Endothelial cell of umbilical vein (primary cell): ENCODE results near the gene PLEKHA8. TPM values are rescaled to one million over a fixed set of nuclear protein-coding genes. Genes with fewer than 3 reads are reported as not detected.

Experiments used
- BruUV-seq: library from RNA; stranded (reverse); fragments of 400-500 nt; replicated peaks from 2 replicates; lab custom pipeline; 2021; lab: Mats Ljungman, UMichigan
- CTCF ChIA-PET: fragments of 300-600, 350-600 bp; sonication (Branson Sonifier 250); formaldehyde crosslinking; loops from one replicate; lab custom pipeline; 2021; ENCODE audit warnings: antibody characterized with exemption, inconsistent platforms; lab: Charles Lee
- POLR2A ChIA-PET: fragments of 300-600, 350-600 bp; sonication (Branson Sonifier 250); formaldehyde crosslinking; loops from one replicate; lab custom pipeline; 2021; ENCODE audit warnings: antibody characterized with exemption, inconsistent platforms; lab: Charles Lee
- DNase-seq: peaks from one replicate; pipeline ENCODE4 v3.0.0-alpha.2; 2011; ENCODE audit warnings: low read depth, low spot score
- FAIRE-seq: peaks from 2 replicates; lab custom pipeline; 2011; peaks lifted over from hg19 to GRCh38; lab: Jason Lieb, UNC
- H2AFZ ChIP-seq: 2 replicates; pipeline ENCODE4 v1.6.0; 2012; ENCODE audit warnings: low read depth, low read length, control low read depth, inconsistent platforms
- H3K27ac ChIP-seq: 2 replicates; pipeline ENCODE4 v1.5.1; 2011; ENCODE audit warnings: low read depth, mild to moderate bottlenecking, control low read depth, low read length, moderate library complexity; ENCODE audit not compliant: insufficient read depth
- H3K27me3 ChIP-seq, 2 experiments: 2 replicates each; pipeline versions ENCODE4 v1.6.0 to v1.6.1; 2011; ENCODE audit warnings: low read length in 2 of 2, mixed read lengths in 1 of 2; ENCODE audit not compliant: control insufficient read depth in 2 of 2, insufficient read depth in 2 of 2
- H3K36me3 ChIP-seq, 2 experiments: 2 replicates in 1 of 2; 3 replicates in 1 of 2; pipeline ENCODE4 v1.5.1; 2011; ENCODE audit warnings: low read length in 2 of 2, mild to moderate bottlenecking in 1 of 2, moderate library complexity in 1 of 2; ENCODE audit not compliant: control insufficient read depth in 2 of 2, insufficient read depth in 2 of 2; ENCODE audit errors: extremely low read depth in 1 of 2
- H3K4me1 ChIP-seq: 3 replicates; pipeline ENCODE4 v1.5.1; 2011; ENCODE audit warnings: mild to moderate bottlenecking, low read length; ENCODE audit not compliant: control insufficient read depth, insufficient read depth; ENCODE audit errors: extremely low read depth
- H3K4me2 ChIP-seq: 2 replicates; pipeline ENCODE4 v1.6.1; 2011; ENCODE audit warnings: low read length, control low read depth, mixed read lengths; ENCODE audit not compliant: insufficient read depth
- H3K4me3 ChIP-seq, 3 experiments: fragments of 200-600 bp in 1 of 3; sonication (generic), shearing (Covaris generic) in 1 of 3; replicated peaks in 1 of 3; 2 replicates each; pipeline ENCODE4 v1.5.1; 2011 to 2016; ENCODE audit warnings: control low read depth in 3 of 3, low read length in 3 of 3, mild to moderate bottlenecking in 2 of 3, inconsistent platforms in 1 of 3, low read depth in 1 of 3, moderate library complexity in 1 of 3; ENCODE audit not compliant: insufficient read depth in 1 of 3
- H3K79me2 ChIP-seq: 2 replicates; pipeline ENCODE4 v1.6.0; 2012; ENCODE audit warnings: low read length, inconsistent platforms; ENCODE audit not compliant: control insufficient read depth, insufficient read depth
- H3K9ac ChIP-seq: replicated peaks from 2 replicates; pipeline ENCODE3; 2011; ENCODE audit warnings: low read length, control low read depth; ENCODE audit not compliant: insufficient read depth; ENCODE audit errors: extremely low read depth
- H3K9me1 ChIP-seq: replicated peaks from 3 replicates; pipeline ENCODE4 v1.6.0; 2011; ENCODE audit warnings: mild to moderate bottlenecking, low read length; ENCODE audit not compliant: control insufficient read depth, insufficient read depth; ENCODE audit errors: extremely low read depth
- H3K9me3 ChIP-seq: replicated peaks from 2 replicates; pipeline ENCODE4 v1.5.1; 2012; ENCODE audit warnings: low read length, inconsistent platforms; ENCODE audit not compliant: control insufficient read depth, insufficient read depth
- H4K20me1 ChIP-seq: replicated peaks from 2 replicates; pipeline ENCODE3; 2011; ENCODE audit warnings: mild to moderate bottlenecking, low read length; ENCODE audit not compliant: control insufficient read depth, insufficient read depth; ENCODE audit errors: extremely low read depth
- CTCF ChIP-seq, 2 donors: IDR thresholded peaks; 1 replicate in 1 of 2; 2 replicates in 1 of 2; pipeline ENCODE4 v1.5.1; 2011; ENCODE audit warnings: low read length in 2 of 2, mild to moderate bottlenecking in 2 of 2, moderate library complexity in 2 of 2, control low read depth in 1 of 2, inconsistent platforms in 1 of 2, low read depth in 1 of 2; ENCODE audit not compliant: insufficient read depth in 1 of 2; ENCODE audit errors: extremely low read depth in 1 of 2
- EZH2 ChIP-seq: IDR thresholded peaks from 2 replicates; pipeline ENCODE4 v1.6.1; 2012; ENCODE audit warnings: borderline replicate concordance, low read depth, mild to moderate bottlenecking, moderate library complexity, low read length, inconsistent platforms; ENCODE audit not compliant: severe bottlenecking
- FOS ChIP-seq: IDR thresholded peaks from 2 replicates; pipeline ENCODE4 v1.6.1; 2011; ENCODE audit warnings: mild to moderate bottlenecking, low read length, moderate library complexity, borderline replicate concordance; ENCODE audit not compliant: insufficient read depth
- GATA2 ChIP-seq: IDR thresholded peaks from 2 replicates; pipeline ENCODE4 v1.7.0; 2011; ENCODE audit warnings: low read depth, mild to moderate bottlenecking, moderate library complexity, mixed read lengths, low read length; ENCODE audit not compliant: insufficient read length, insufficient read depth
- JUN ChIP-seq: IDR thresholded peaks from 2 replicates; pipeline ENCODE4 v1.6.1; 2011; ENCODE audit warnings: borderline replicate concordance, low read depth; ENCODE audit not compliant: insufficient read length, insufficient read depth
- MAX ChIP-seq: IDR thresholded peaks from 2 replicates; pipeline ENCODE4 v1.6.1; 2011; ENCODE audit not compliant: insufficient read depth, insufficient read length
- MYC ChIP-seq: IDR thresholded peaks from one replicate; pipeline ENCODE4 v1.6.1; 2011; ENCODE audit warnings: mild to moderate bottlenecking, low read depth, low read length
- POLR2A ChIP-seq: IDR thresholded peaks from 2 replicates; pipeline ENCODE4 v1.6.1; 2012; ENCODE audit warnings: low read depth, mild to moderate bottlenecking, control low read depth, low read length
- POLR2AphosphoS5 ChIP-seq: IDR thresholded peaks from 2 replicates; pipeline ENCODE4 v1.6.1; 2012; ENCODE audit warnings: low read depth, mild to moderate bottlenecking, control low read depth, low read length, moderate library complexity; ENCODE audit not compliant: insufficient read depth
- dilution Hi-C: fragments of 300-500 bp; cut with MboI; formaldehyde crosslinking; loops from one replicate; pipeline ENCODE4 v1.15.0; 2019; ENCODE audit warnings: low sequenced_read_pairs; ENCODE audit not compliant: extremely low pct_ligation_motif_present
- intact Hi-C: fragments of 100-400 bp; cut with micrococcal nuclease; formaldehyde crosslinking; loops from one replicate; pipeline ENCODE4 v1.10.0; 2022
- polyA plus RNA-seq, 4 experiments: library from polyadenylated mRNA; depleted of rRNA in 3 of 4; stranded (reverse) in 3 of 4; unstranded in 1 of 4; fragments of >200 nt; gene quantifications; 2 replicates each; pipeline versions ENCODE4 v1.2.1 to v1.2.3, GENCODE V29; 2011 to 2012; ENCODE audit warnings: missing spikeins in 1 of 4
- total RNA-seq: library from RNA; stranded (reverse); gene quantifications from 2 replicates; pipeline ENCODE4 v1.2.3, GENCODE V29; 2021

Gene PLEKHA8
- total and polyA plus RNA-seq, 2 donors (not counting 3 experiments of a cell fraction or from before 2014, with no cell fraction given), result 4.5 to 19.8 TPM

- no peak overlapping the region for H3K27ac ChIP-seq
- no peaks in the 10 kb centered on the region for H3K9me3 ChIP-seq
- H3K4me2 ChIP-seq, result no peak overlapping the region
- FAIRE-seq (no peak), DNase-seq (no peak)
- BruUV-seq, result no TSS peak
- H3K27me3 ChIP-seq, result no peaks in the 10 kb centered on the region
- CTCF ChIA-PET, result interaction anchor here (0.7 to 6.6 kb wide), 5 partner anchors 10 to 325 kb away, joined by 4 to 55 read pairs (median 15); no protein-coding TSS in a partner anchor
- H3K4me1 ChIP-seq, result no peaks in the 10 kb centered on the region
- intact Hi-C loops, result no loop called here
- no peak overlapping the region for H2AFZ ChIP-seq
- H4K20me1 ChIP-seq, result no peaks in the 10 kb centered on the region
- H3K36me3 ChIP-seq, result no peaks in the 10 kb centered on the region
- POLR2A ChIA-PET, result no interaction called here
- no peak overlapping the region for H3K9ac ChIP-seq
- no peaks in the 10 kb centered on the region for H3K79me2 ChIP-seq
- H3K4me3 ChIP-seq, result no peak overlapping the region
- H3K9me1 ChIP-seq, result no peaks in the 10 kb centered on the region
- dilution Hi-C loops, result no loop called here
- TF ChIP-seq GATA2 (no peak), MAX (no peak), JUN (no peak), POLR2AphosphoS5 (no peak), FOS (no peak), EZH2 (no peak), CTCF (IDR thresholded peaks at IDR 0.05; ENCODE audit: extremely low read depth in 1 of 2, insufficient read depth in 1 of 2, low read depth in 1 of 2, low read length in 2 of 2) (no peak), MYC (no peak), POLR2A (no peak)
These were observed 44.5 kb downstream of the PLEKHA8 start for GRCh38 chr7:30072735-30073134.
